Mononuclear cell (primary cell): ENCODE measurements around the gene ADH1B. TPM values are rescaled to one million over a fixed set of nuclear protein-coding genes. Genes with fewer than 3 reads are reported as not detected.
"Not testable (repeated sequence)": the region's sequence is repeated elsewhere in the genome, so short reads cannot be mapped to it uniquely, and the experiment has no call there.

Source experiments
- H3K27me3 ChIP-seq: 2 replicates; pipeline ENCODE4 v1.6.0; 2011; ENCODE audit warnings: low read length, control low read depth; ENCODE audit not compliant: insufficient read depth
- H3K4me1 ChIP-seq: 2 replicates; pipeline ENCODE4 v1.5.1; 2011; ENCODE audit warnings: mild to moderate bottlenecking, low read length, control low read depth; ENCODE audit not compliant: insufficient read depth
- H3K4me3 ChIP-seq: 2 replicates; pipeline ENCODE4 v1.5.1; 2011; ENCODE audit warnings: mild to moderate bottlenecking, low read length, moderate library complexity
- H3K9me3 ChIP-seq: 2 replicates; pipeline ENCODE4 v1.5.1; 2011; ENCODE audit warnings: low read depth, mild to moderate bottlenecking, control low read depth, low read length
- total RNA-seq: library from RNA; depleted of rRNA; stranded (reverse); fragments of >200 nt; gene quantifications from one replicate; pipeline ENCODE4 v1.2.3, GENCODE V29; 2012

Gene ADH1B
- total RNA-seq, 1 donor = not detected

GRCh38 chr4:99341426-99341825, 20.2 kb upstream of the ADH1B start:
- H3K4me1 ChIP-seq = no peaks in the 10 kb centered on the region
- no peaks in the 10 kb centered on the region for H3K9me3 ChIP-seq
- no peak overlapping the region for H3K4me3 ChIP-seq
- H3K27me3 ChIP-seq = no peaks in the 10 kb centered on the region

GRCh38 chr4:99339172-99339571, 18.0 kb upstream of the ADH1B start:
- Histone ChIP-seq H3K27me3 (no peaks in the 10 kb centered on the region), H3K4me1 (no peaks in the 10 kb centered on the region), H3K4me3 (no peak overlapping the region), H3K9me3 (no peaks in the 10 kb centered on the region)

GRCh38 chr4:99336553-99336952, 15.4 kb upstream of the ADH1B start:
- Histone ChIP-seq H3K4me1 (no peaks in the 10 kb centered on the region), H3K27me3 (no peaks in the 10 kb centered on the region), H3K4me3 (no peak overlapping the region), H3K9me3 (no peaks in the 10 kb centered on the region)

GRCh38 chr4:99334880-99335279, 13.7 kb upstream of the ADH1B start:
- no peaks in the 10 kb centered on the region for H3K4me1 ChIP-seq
- no peaks in the 10 kb centered on the region for H3K9me3 ChIP-seq
- no peaks in the 10 kb centered on the region for H3K27me3 ChIP-seq
- H3K4me3 ChIP-seq = no peak overlapping the region

GRCh38 chr4:99330648-99331047, 9.4 kb upstream of the ADH1B start:
- no peaks in the 10 kb centered on the region for H3K9me3 ChIP-seq
- H3K4me1 ChIP-seq = no peaks in the 10 kb centered on the region
- no peak overlapping the region for H3K4me3 ChIP-seq
- no peaks in the 10 kb centered on the region for H3K27me3 ChIP-seq

- no peaks in the 10 kb centered on the region for H3K9me3 ChIP-seq
- no peaks in the 10 kb centered on the region for H3K27me3 ChIP-seq
- no peaks in the 10 kb centered on the region for H3K4me1 ChIP-seq
- H3K4me3 ChIP-seq = no peak overlapping the region
These were observed 8.7 kb upstream of the ADH1B start for GRCh38 chr4:99329876-99330275.

GRCh38 chr4:99324979-99325378, 3.8 kb upstream of the ADH1B start:
- H3K4me1 ChIP-seq = no peaks in the 10 kb centered on the region
- H3K4me3 ChIP-seq = no peak overlapping the region
- H3K9me3 ChIP-seq = no peaks in the 10 kb centered on the region
- H3K27me3 ChIP-seq = no peaks in the 10 kb centered on the region

GRCh38 chr4:99324361-99324760, 3.2 kb upstream of the ADH1B start:
- no peak overlapping the region for H3K4me3 ChIP-seq
- no peaks in the 10 kb centered on the region for H3K4me1 ChIP-seq
- no peaks in the 10 kb centered on the region for H3K27me3 ChIP-seq
- no peaks in the 10 kb centered on the region for H3K9me3 ChIP-seq

GRCh38 chr4:99323756-99324155, 2.6 kb upstream of the ADH1B start:
- Histone ChIP-seq H3K27me3 (no peaks in the 10 kb centered on the region), H3K4me3 (no peak overlapping the region), H3K9me3 (no peaks in the 10 kb centered on the region), H3K4me1 (no peaks in the 10 kb centered on the region)

- not testable (repeated sequence) for H3K4me3 ChIP-seq, H3K27me3 ChIP-seq, H3K4me1 ChIP-seq, H3K9me3 ChIP-seq
These were observed 3.4 kb downstream of the ADH1B start for GRCh38 chr4:99317811-99318210.

- Histone ChIP-seq H3K9me3 (no peaks in the 10 kb centered on the region), H3K4me3 (no peak overlapping the region), H3K4me1 (no peaks in the 10 kb centered on the region), H3K27me3 (no peaks in the 10 kb centered on the region)
These were observed 3.8 kb downstream of the ADH1B start for GRCh38 chr4:99317354-99317753.

- H3K9me3 ChIP-seq = no peaks in the 10 kb centered on the region
- no peaks in the 10 kb centered on the region for H3K4me1 ChIP-seq
- H3K27me3 ChIP-seq = no peaks in the 10 kb centered on the region
- no peak overlapping the region for H3K4me3 ChIP-seq
These were observed 5.4 kb downstream of the ADH1B start for GRCh38 chr4:99315839-99316238.

GRCh38 chr4:99314211-99314610, 7.0 kb downstream of the ADH1B start:
- Histone ChIP-seq H3K4me1 (no peaks in the 10 kb centered on the region), H3K9me3 (no peaks in the 10 kb centered on the region), H3K4me3 (no peak overlapping the region), H3K27me3 (no peaks in the 10 kb centered on the region)

GRCh38 chr4:99310389-99310788, 10.8 kb downstream of the ADH1B start:
- Histone ChIP-seq H3K27me3 (no peaks in the 10 kb centered on the region), H3K4me1 (no peaks in the 10 kb centered on the region), H3K9me3 (no peaks in the 10 kb centered on the region), H3K4me3 (no peak overlapping the region)

GRCh38 chr4:99305638-99306400, 15.4 kb downstream of the ADH1B start:
- Histone ChIP-seq H3K4me1 (no peaks in the 10 kb centered on the region), H3K4me3 (no peak overlapping the region), H3K27me3 (no peaks in the 10 kb centered on the region), H3K9me3 (no peaks in the 10 kb centered on the region)

GRCh38 chr4:99301376-99302164, 19.6 kb downstream of the ADH1B start:
- Histone ChIP-seq H3K4me1 (no peaks in the 10 kb centered on the region), H3K4me3 (no peak overlapping the region), H3K27me3 (no peaks in the 10 kb centered on the region), H3K9me3 (peaks cover 4% of the 10 kb centered on the region)
